CD4-positive, alpha-beta T cell treated with Interleukin-1 beta for 1 hour (primary cell): ENCODE data around the gene TUBD1.

Experiments
- DNase-seq, 2 donors: peaks; one replicate each; pipeline ENCODE4 v3.0.0-alpha.2; 2020 to 2022

TUBD1 gene

GRCh38 chr17:59814685-59815084, 78.1 kb downstream of the TUBD1 start:
- no peak for DNase-seq

- DNase-seq: no peak
Measured at GRCh38 chr17:59814276-59814675, 78.5 kb downstream of the TUBD1 start.

- no peak for DNase-seq
Measured at GRCh38 chr17:59812139-59812538, 80.6 kb downstream of the TUBD1 start.

- no peak for DNase-seq
Measured at GRCh38 chr17:59811209-59811608, 81.5 kb downstream of the TUBD1 start.

DNA sequence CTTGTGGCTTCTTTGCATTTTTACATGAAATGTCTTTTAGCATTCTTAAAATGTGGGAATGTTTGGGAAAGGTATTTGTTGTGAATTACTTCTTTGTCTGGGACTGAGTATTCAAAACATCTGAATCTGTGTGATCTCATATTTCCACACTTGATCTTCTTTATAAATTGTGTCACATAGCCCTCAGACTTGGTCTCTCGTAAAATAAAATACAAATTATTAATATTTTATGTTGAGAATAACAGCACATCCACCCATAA, 81.9 kb downstream of the TUBD1 start:
- DNase-seq: no peak
